ENCODE results near the gene GK. TPM values are rescaled to one million over a fixed set of nuclear protein-coding genes. Genes with fewer than 3 reads are reported as not detected.

GK gene
- 10 to 100 TPM in 3 of 4 donors, 1 to 10 TPM in 1; 6.9 to 31.3 (median 10.6) TPM for total RNA-seq

DNA sequence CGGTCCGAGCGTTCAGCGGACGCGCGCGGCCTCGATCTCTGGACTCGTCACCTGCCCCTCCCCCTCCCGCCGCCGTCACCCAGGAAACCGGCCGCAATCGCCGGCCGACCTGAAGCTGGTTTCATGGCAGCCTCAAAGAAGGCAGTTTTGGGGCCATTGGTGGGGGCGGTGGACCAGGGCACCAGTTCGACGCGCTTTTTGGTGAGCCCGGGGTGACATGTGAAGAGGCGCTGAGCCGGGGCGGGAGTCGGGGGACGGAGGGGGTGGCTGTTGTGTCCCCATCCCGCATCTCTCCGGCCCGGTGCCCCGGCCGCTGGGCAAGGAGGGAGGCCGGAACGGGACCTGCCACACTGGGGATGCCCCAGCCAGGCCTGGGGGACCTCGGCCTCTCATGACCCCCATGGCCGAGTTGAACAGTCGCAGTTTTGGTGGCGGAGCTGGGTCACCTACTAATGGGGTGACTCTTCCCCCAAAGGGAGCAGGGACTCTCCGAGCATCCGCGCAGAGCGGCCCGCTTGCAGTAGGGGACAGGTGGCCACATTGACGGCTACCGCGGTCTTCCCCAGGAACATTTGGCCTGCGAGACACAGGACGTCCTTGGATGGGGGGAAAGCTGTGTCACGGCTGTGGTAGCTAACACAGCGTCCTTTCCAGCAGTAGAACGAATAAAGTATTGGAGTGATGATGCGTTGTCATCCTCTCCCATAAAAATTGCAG, at the start of gene GK:
Gene GK, plus strand, starts transcription at position 9 of the 717 bp plus-strand sequence. Its CDS starts 115 bp downstream, at position 124.
- intact Hi-C loops (cut with DNase I), result no loop called here
- Histone ChIP-seq H3K4me1 (peaks cover 5 to 38% (median 6%) of the 10 kb centered on the region in 3 donors), H3K36me3 (no peaks in the 10 kb centered on the region), H3K4me3 (peak within 1 kb of the TSS; percentile 48 to 72 (median 62)), H3K9me3 (no peaks in the 10 kb centered on the region), H3K27ac (peak within 1 kb of the TSS; percentile 80 to 88 (median 87)), H3K27me3 (no peaks in the 10 kb centered on the region)
- 0 to 58% methylated on average over 8 to 12 of the region's 53 CpGs for WGBS, 2 donors
- no peak for TF ChIP-seq POLR2A (IDR thresholded peaks at IDR 0.05)
- TF ChIP-seq, protein P1, sequence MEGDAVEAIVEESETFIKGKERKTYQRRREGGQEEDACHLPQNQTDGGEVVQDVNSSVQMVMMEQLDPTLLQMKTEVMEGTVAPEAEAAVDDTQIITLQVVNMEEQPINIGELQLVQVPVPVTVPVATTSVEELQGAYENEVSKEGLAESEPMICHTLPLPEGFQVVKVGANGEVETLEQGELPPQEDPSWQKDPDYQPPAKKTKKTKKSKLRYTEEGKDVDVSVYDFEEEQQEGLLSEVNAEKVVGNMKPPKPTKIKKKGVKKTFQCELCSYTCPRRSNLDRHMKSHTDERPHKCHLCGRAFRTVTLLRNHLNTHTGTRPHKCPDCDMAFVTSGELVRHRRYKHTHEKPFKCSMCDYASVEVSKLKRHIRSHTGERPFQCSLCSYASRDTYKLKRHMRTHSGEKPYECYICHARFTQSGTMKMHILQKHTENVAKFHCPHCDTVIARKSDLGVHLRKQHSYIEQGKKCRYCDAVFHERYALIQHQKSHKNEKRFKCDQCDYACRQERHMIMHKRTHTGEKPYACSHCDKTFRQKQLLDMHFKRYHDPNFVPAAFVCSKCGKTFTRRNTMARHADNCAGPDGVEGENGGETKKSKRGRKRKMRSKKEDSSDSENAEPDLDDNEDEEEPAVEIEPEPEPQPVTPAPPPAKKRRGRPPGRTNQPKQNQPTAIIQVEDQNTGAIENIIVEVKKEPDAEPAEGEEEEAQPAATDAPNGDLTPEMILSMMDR (IDR thresholded peaks at IDR 0.05), result no peak
- no peak for DNase-seq

DNA sequence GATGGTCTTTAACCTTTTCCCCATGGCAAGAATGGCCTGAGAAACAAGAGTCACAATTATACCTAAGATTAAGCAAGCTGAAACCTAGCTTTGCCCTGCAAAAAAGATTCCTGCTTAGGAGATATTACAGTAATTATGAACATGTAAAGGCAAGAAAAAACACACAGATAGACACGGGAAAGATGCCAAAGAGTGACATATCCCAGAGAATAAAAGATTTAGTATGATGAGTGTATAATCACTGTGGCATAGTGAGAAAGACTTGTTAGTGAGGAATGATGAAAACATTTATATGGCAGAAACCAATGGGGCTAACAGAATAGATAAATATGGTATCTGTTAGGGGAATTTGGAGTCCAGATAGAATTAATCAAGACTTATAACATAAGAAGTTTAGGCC, 46.1 kb upstream of the GK start:
- H3K4me3 ChIP-seq, result no peak overlapping the region
- 33 to 41% methylated on average over 1 of the region's 1 CpG for WGBS, 2 donors
- no peaks in the 10 kb centered on the region for H3K36me3 ChIP-seq
- H3K27ac ChIP-seq, result peak overlapping the region in 1 of 4 donors; percentile 42
- H3K9me3 ChIP-seq, result no peaks in the 10 kb centered on the region
- DNase-seq, result no peak
- intact Hi-C loops (cut with DNase I), result no loop called here
- no peaks in the 10 kb centered on the region for H3K27me3 ChIP-seq
- no peak for TF ChIP-seq POLR2A (IDR thresholded peaks at IDR 0.05)
- TF ChIP-seq, protein P1 (IDR thresholded peaks at IDR 0.05), result no peak
- peaks cover 0 to 13% (median 0%) of the 10 kb centered on the region in 3 donors for H3K4me1 ChIP-seq

DNA sequence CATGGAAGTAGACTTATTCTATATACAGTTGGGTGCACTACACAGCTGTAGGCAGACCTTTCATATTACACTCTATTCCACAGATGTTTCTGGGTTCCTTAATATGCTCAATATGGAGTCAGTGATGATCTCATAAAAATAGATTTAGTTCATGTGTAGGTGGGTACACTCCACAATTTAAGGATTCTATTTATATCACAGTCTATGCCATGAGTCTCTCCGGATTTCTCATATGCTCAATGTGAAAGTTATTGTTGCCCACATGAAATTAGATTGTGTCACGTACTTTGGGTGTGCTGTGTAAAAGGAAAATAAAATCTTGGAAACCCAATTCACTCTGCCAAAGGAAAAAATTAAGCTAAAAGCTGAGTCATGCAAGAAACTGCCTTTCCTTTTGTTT, 43.2 kb upstream of the GK start:
- no peak overlapping the region for H3K27ac ChIP-seq
- 24 to 51% methylated on average over 2 of the region's 2 CpGs for WGBS, 2 donors
- DNase-seq, result no peak

DNA sequence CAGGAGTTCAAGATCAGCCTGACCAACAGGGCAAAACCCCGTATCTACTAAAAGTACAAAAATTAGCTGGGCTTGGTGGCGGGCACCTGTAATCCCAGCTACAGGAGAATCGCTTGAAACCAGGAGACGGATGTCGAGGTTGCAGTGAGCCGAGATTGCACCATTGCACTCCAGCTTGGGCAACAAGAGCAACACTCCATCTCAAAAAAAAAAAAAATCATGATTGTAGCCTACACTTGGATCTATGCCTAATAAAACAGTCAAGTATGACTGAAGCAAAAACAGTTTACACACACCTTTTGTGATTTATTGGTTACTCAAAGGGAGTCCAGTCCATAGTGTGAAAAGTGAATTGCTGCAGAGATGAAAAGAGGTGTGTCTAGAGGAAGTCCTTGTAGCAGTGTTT, 41.0 kb upstream of the GK start:
- no peak for DNase-seq
- 7 to 80% methylated on average over 4 to 6 of the region's 6 CpGs for WGBS, 2 donors
- H3K27ac ChIP-seq, result peak overlapping the region in 1 of 4 donors; percentile 3
- no peaks in the 10 kb centered on the region for H3K9me3 ChIP-seq
- H3K36me3 ChIP-seq, result no peaks in the 10 kb centered on the region
- peaks cover 0 to 9% (median 0%) of the 10 kb centered on the region in 3 donors for H3K4me1 ChIP-seq
- intact Hi-C loops (cut with DNase I), result no loop called here
- H3K27me3 ChIP-seq, result no peaks in the 10 kb centered on the region
- TF ChIP-seq, protein P1 (IDR thresholded peaks at IDR 0.05), result no peak
- no peak for TF ChIP-seq POLR2A (IDR thresholded peaks at IDR 0.05)
- no peak overlapping the region for H3K4me3 ChIP-seq

More for the DNA sequence above, 43.2 kb upstream of the GK start:
- Histone ChIP-seq H3K9me3 (no peaks in the 10 kb centered on the region), H3K4me3 (no peak overlapping the region), H3K4me1 (peaks cover 0 to 13% (median 0%) of the 10 kb centered on the region in 3 donors), H3K27me3 (no peaks in the 10 kb centered on the region), H3K36me3 (no peaks in the 10 kb centered on the region)
- TF ChIP-seq POLR2A (IDR thresholded peaks at IDR 0.05), result no peak
- TF ChIP-seq, protein P1 (IDR thresholded peaks at IDR 0.05), result no peak
- intact Hi-C loops (cut with DNase I), result no loop called here

DNA sequence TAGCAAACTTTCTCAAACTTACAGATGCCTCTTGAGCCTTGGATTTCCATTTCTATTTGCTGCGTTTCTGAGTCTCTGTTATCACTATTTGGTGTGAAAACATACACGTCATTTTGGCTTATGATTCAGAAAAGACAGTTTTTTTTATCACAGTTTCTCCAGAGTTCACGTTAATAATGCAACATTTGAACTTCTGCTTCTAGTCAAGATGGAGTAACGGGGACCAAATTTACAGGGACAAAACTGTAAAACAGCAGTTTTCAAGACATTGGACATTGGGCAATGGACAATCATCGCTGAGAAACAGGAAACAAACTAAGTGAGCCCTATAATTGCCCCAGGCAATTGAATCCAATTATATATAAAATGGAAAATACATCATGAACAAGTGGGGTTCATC, 39.5 kb upstream of the GK start:
- no peak for DNase-seq
- no peaks in the 10 kb centered on the region for H3K36me3 ChIP-seq
- H3K4me1 ChIP-seq, result peaks cover 0 to 5% (median 0%) of the 10 kb centered on the region in 3 donors
- no peak overlapping the region for H3K27ac ChIP-seq
- WGBS, 2 donors, result 58 to 73% methylated on average over 5 of the region's 5 CpGs
- TF ChIP-seq, protein P1 (IDR thresholded peaks at IDR 0.05), result no peak
- TF ChIP-seq POLR2A (IDR thresholded peaks at IDR 0.05), result no peak
- no peaks in the 10 kb centered on the region for H3K9me3 ChIP-seq
- intact Hi-C loops (cut with DNase I), result no loop called here
- H3K27me3 ChIP-seq, result no peaks in the 10 kb centered on the region
- no peak overlapping the region for H3K4me3 ChIP-seq
